LNCAP (cell line): Measurements from ENCODE around the gene PPL.
A peak's percentile ranks its signal among the peaks of the same experiment; 100 is the strongest.

Source experiments
- TF ChIP-seq, protein P1 (sequence below): fragments of 450-650 bp; IDR thresholded peaks from 2 replicates; pipeline ENCODE4 v1.5.1; 2017; ENCODE audit warnings: mild to moderate bottlenecking

The PPL gene

GRCh38 chr16:4942481-4942880, 5.5 kb upstream of the PPL start:
- TF ChIP-seq, protein P1, sequence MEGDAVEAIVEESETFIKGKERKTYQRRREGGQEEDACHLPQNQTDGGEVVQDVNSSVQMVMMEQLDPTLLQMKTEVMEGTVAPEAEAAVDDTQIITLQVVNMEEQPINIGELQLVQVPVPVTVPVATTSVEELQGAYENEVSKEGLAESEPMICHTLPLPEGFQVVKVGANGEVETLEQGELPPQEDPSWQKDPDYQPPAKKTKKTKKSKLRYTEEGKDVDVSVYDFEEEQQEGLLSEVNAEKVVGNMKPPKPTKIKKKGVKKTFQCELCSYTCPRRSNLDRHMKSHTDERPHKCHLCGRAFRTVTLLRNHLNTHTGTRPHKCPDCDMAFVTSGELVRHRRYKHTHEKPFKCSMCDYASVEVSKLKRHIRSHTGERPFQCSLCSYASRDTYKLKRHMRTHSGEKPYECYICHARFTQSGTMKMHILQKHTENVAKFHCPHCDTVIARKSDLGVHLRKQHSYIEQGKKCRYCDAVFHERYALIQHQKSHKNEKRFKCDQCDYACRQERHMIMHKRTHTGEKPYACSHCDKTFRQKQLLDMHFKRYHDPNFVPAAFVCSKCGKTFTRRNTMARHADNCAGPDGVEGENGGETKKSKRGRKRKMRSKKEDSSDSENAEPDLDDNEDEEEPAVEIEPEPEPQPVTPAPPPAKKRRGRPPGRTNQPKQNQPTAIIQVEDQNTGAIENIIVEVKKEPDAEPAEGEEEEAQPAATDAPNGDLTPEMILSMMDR, result no peak

- TF ChIP-seq, protein P1, result no peak
Observed at GRCh38 chr16:4940719-4941118, 3.8 kb upstream of the PPL start.

DNA sequence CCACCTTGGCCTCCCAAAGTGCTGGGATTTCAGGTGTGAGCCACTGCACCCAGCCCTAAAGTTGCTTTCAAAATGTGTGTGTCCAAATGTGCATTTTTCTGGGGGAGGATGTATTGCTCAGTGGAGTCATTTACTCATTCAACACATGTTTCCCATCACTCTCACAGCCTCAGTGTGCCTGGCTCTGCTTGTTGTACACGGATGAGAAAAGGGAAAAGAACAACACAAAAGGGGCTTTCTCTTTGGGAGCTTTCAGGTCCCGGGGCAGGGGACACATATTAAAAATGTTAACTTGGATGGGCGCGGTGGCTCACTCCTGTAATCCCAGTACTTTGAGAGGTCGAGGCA, 1.7 kb upstream of the PPL start:
- TF ChIP-seq, protein P1, result no peak

DNA sequence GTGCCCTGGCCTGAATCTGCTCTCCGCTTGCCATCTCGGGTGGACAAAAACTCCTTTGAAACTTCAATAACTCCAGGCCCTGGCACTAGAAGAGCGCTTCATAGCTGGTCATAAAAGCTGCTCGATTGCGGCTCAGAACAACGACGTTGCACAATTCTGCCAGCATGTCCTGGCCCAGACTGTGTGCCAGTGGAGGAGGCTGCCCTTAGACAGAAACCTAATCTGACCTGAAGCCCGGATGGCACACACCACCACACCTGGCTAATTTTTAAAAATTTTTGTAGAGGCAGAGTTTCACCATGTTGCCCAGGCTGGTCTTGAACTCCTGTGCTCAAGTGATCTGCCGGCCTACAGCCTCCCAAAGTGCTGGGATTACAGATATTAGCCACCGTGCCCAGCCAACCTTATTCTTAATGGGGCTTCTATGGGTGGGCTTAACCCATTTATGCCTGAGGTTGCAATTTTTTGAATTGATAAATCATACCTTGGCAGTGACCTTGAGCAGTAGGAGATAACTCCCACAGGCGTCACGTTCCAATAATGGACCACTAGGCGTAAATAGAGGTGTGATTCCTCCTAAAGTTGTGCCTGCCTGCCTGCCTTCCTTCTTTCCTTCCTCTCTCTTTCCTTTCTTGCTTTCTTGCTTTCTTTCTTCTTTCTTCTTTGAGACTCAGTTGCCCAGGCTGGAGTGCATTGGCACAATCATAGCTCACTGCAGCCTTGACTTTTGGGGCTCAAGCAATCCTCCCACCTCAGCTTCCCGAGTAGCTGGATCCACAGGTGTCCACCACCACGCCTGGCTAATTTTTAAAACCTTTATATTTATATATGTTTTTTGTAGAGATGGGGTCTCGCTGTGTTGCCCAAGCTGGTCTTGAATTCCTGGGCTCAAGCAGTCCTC, 1.1 kb upstream of the PPL start:
- TF ChIP-seq, protein P1, result no peak

- TF ChIP-seq, protein P1, result peak; percentile 37
Observed at GRCh38 chr16:4936181-4936990, 562 bp downstream of the PPL start.

GRCh38 chr16:4935241-4935855, 1.6 kb downstream of the PPL start:
- TF ChIP-seq, protein P1, result no peak

GRCh38 chr16:4934591-4934990, 2.4 kb downstream of the PPL start:
- TF ChIP-seq, protein P1, result no peak
